Right atrium auricular region (tissue), 2 donors: ENCODE data around the gene SCYGR6. TPM values are rescaled to one million over a fixed set of nuclear protein-coding genes. Genes with fewer than 3 reads are reported as not detected.

Experiments
- DNase-seq: peaks from one replicate; pipeline ENCODE4 v3.0.0-alpha.2; 2019; ENCODE audit warnings: low spot score
- H3K27ac ChIP-seq, 2 donors: fragments of 200-600 bp; sonication (generic); 1 replicate in 1 of 2; 2 replicates in 1 of 2; pipeline ENCODE4 v1.5.1; 2016 to 2019
- H3K27me3 ChIP-seq, 2 donors: fragments of 200-600 bp; sonication (generic); one replicate each; pipeline versions ENCODE4 v1.5.1 to v1.6.0; 2017 to 2019
- H3K36me3 ChIP-seq: fragments of 200-600 bp; sonication (generic); one replicate; pipeline ENCODE4 v1.5.1; 2016
- H3K4me1 ChIP-seq, 2 donors: fragments of 200-600 bp; sonication (generic); one replicate each; pipeline versions ENCODE4 v1.5.1 to v1.6.0; 2017 to 2019
- H3K4me3 ChIP-seq, 2 donors: fragments of 200-600 bp; sonication (generic); 1 replicate in 1 of 2; 2 replicates in 1 of 2; pipeline ENCODE4 v1.5.1; 2017 to 2019; ENCODE audit warnings: mild to moderate bottlenecking in 1 of 2, moderate library complexity in 1 of 2
- H3K9me3 ChIP-seq, 2 donors: fragments of 200-600 bp; sonication (generic); one replicate each; pipeline ENCODE4 v1.5.1; 2019
- total RNA-seq, 2 donors: library from RNA; depleted of rRNA; stranded (reverse); fragments of >200 nt; gene quantifications; one replicate each; pipeline ENCODE4 v1.1.0, GENCODE V29; 2016
- TF ChIP-seq, protein P1 (sequence below), 2 donors: fragments of 200-600 bp; sonication (generic); IDR thresholded peaks; one replicate each; pipeline ENCODE4 v1.5.1; 2019; ENCODE audit warnings: antibody characterized with exemption in 2 of 2

The SCYGR6 gene, protein sequence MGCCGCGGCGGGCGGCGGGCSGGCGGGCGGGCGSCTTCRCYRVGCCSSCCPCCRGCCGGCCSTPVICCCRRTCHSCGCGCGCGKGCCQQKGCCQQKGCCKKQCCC
- not detected for total RNA-seq

DNA sequence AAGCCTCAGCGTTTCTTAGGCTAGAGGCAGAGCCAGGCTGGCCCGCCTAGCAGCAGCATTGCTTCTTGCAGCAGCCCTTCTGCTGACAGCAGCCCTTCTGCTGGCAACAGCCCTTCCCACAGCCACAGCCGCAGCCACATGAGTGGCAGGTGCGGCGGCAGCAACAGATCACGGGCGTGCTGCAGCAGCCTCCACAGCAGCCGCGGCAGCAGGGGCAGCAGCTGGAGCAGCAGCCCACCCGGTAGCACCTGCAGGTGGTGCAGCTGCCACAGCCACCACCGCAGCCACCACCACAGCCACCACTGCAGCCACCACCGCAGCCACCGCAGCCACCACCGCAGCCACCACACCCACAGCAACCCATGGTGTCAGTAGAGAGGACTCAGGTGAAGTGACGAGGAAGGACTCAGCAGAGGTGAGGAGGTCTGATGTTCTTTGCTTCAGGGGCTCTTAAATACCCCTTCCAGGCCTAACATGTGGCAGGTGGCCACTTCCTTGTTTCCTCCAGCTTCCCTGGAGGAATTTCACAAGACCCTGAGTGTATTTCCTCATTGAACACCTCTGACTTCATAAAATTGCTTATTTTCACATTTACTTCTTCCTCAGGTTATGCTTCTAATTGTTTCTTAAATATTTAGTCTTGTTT is at the start of gene SCYGR6:
TSS of gene SCYGR6 (minus strand) at position 364 of the 646 bp plus-strand sequence. CDS start at position 364, 0 bp downstream.
- DNase-seq = no peak
- no peaks in the 10 kb centered on the region for H3K36me3 ChIP-seq
- no peak within 1 kb of the TSS for H3K4me3 ChIP-seq
- H3K9me3 ChIP-seq = no peaks in the 10 kb centered on the region
- H3K4me1 ChIP-seq = no peaks in the 10 kb centered on the region
- H3K27ac ChIP-seq = no peak within 1 kb of the TSS
- H3K27me3 ChIP-seq = no peaks in the 10 kb centered on the region
- TF ChIP-seq, protein P1, sequence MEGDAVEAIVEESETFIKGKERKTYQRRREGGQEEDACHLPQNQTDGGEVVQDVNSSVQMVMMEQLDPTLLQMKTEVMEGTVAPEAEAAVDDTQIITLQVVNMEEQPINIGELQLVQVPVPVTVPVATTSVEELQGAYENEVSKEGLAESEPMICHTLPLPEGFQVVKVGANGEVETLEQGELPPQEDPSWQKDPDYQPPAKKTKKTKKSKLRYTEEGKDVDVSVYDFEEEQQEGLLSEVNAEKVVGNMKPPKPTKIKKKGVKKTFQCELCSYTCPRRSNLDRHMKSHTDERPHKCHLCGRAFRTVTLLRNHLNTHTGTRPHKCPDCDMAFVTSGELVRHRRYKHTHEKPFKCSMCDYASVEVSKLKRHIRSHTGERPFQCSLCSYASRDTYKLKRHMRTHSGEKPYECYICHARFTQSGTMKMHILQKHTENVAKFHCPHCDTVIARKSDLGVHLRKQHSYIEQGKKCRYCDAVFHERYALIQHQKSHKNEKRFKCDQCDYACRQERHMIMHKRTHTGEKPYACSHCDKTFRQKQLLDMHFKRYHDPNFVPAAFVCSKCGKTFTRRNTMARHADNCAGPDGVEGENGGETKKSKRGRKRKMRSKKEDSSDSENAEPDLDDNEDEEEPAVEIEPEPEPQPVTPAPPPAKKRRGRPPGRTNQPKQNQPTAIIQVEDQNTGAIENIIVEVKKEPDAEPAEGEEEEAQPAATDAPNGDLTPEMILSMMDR (IDR thresholded peaks at IDR 0.05) = no peak

DNA sequence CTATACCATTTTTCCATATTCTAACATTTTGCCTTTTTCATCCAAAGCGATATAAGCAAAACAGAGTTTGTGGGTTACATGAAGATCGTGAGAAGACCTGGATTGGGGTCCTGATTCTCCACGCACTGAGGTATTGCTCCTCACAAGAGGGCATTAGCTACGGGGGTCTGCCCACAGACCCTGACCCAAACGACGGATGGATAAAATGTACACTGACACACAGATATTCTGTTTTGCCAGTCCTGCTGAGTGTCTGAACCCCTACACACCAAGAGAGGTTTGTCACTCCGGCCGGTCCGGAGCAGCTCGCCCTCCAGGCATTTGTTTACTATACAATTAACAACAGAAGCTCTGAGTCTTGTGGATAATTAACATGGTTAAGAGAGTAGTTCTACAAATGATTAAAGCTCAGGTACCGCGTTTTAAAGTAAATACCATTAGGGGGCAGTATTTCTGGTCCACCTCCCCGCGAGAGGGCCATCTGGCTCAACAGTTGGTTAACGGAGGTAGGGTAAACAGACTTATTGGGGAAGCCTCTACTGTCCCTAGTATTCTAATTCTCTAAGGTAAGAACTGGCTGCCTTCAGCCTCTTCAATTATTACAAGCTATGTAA is 49.6 kb upstream of the SCYGR6 start:
- no peak overlapping the region for H3K27ac ChIP-seq
- no peaks in the 10 kb centered on the region for H3K27me3 ChIP-seq
- H3K9me3 ChIP-seq = no peaks in the 10 kb centered on the region
- no peak for DNase-seq
- TF ChIP-seq, protein P1 (IDR thresholded peaks at IDR 0.05) = no peak
- no peaks in the 10 kb centered on the region for H3K36me3 ChIP-seq
- H3K4me3 ChIP-seq = no peak overlapping the region
- no peaks in the 10 kb centered on the region for H3K4me1 ChIP-seq

DNA sequence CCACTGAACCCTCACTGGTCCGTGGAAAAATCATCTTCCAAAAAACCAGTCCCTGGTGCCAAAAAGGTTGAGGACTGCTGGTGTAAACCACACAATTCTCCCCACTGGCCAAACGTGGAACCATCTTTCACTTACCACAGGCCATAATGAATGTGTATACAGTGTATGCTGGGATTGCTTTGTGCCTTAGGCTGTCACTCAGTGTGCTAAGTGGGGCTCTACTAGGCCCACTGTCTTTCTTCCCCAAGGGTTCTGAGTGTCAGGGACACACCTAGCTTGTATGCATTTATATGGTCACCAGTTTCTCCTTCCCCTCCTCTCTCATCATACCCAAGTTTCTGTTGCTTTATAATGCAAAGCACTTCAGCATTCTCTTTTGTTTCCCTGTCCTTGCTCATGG is 48.4 kb upstream of the SCYGR6 start:
- TF ChIP-seq, protein P1 (IDR thresholded peaks at IDR 0.05) = no peak

DNA sequence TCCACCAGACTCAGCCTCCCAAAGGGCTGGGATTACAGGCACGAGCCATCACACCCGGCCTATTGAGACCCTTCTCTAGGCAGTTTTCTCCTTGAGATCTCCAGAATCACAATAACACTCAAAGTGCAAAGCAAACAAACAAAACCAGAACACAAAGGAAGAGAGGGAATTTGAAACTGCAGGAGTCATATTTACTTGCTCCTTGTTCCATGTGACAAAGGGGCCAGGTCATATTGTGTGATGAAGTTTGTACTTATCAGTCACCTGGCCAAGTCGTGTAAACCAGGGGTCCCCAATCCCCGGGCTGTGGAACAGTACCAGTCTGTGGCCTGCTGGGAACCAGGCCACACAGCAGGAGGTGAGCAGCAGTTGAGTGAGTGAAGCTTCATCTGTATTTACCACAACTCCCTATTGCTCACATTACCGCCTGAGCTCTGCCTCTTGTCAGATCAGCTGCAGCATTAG is 47.7 kb upstream of the SCYGR6 start:
- Histone ChIP-seq H3K27ac (no peak overlapping the region), H3K4me1 (no peaks in the 10 kb centered on the region), H3K4me3 (no peak overlapping the region), H3K9me3 (no peaks in the 10 kb centered on the region), H3K27me3 (no peaks in the 10 kb centered on the region), H3K36me3 (no peaks in the 10 kb centered on the region)
- DNase-seq = no peak
- TF ChIP-seq, protein P1 (IDR thresholded peaks at IDR 0.05) = no peak

More for the DNA sequence above, 48.4 kb upstream of the SCYGR6 start:
- H3K4me3 ChIP-seq = no peak overlapping the region
- no peak overlapping the region for H3K27ac ChIP-seq
- DNase-seq = no peak
- H3K27me3 ChIP-seq = no peaks in the 10 kb centered on the region
- no peaks in the 10 kb centered on the region for H3K4me1 ChIP-seq
- H3K36me3 ChIP-seq = no peaks in the 10 kb centered on the region
- H3K9me3 ChIP-seq = no peaks in the 10 kb centered on the region

DNA sequence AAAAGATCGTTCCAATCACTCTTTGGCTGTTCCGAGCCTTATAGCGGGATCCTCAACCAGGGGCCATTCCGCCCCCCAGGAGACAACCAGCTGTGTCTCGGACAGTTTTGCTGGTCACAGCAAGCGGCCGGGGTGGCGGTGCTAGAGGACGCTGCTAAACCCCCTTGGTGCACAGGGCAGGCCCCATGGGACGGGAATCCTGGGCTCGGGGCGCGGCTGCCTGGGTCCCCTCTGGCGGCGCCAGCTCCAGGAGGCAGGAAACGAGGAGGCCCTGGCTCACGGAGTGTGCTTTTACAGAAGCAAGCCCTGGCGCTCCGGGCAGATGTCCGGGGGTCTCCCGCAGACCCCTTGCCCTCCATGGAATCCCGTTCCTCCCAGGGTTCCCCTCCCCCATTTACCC is 43.3 kb upstream of the SCYGR6 start:
- Histone ChIP-seq H3K36me3 (no peaks in the 10 kb centered on the region), H3K27me3 (no peaks in the 10 kb centered on the region), H3K9me3 (no peaks in the 10 kb centered on the region), H3K27ac (no peak overlapping the region), H3K4me1 (peaks cover 0 to 11% of the 10 kb centered on the region in 2 donors), H3K4me3 (no peak overlapping the region)
- TF ChIP-seq, protein P1 (IDR thresholded peaks at IDR 0.05) = no peak
- DNase-seq = no peak
